Measurements from ENCODE around the gene RD3L. TPM values are rescaled to one million over a fixed set of nuclear protein-coding genes. Genes with fewer than 3 reads are reported as not detected.

RD3L gene
- polyA plus RNA-seq, 1 donor (not counting 4 experiments of a cell fraction or from before 2014, with no cell fraction given): not detected

- dilution Hi-C loops (cut with MboI; ENCODE audit: extremely low pct_ligation_motif_present, low sequenced_read_pairs): no loop called here
- H3K9me3 ChIP-seq (ENCODE audit: control insufficient read depth, low read depth, low read length): no peaks in the 10 kb centered on the region
- H4K20me1 ChIP-seq (ENCODE audit: control insufficient read depth, extremely low read depth, insufficient read depth, low read length): no peaks in the 10 kb centered on the region
- H3K79me2 ChIP-seq (ENCODE audit: control insufficient read depth, insufficient read depth, low read length): no peaks in the 10 kb centered on the region
- H3K4me1 ChIP-seq (ENCODE audit: control insufficient read depth, extremely low read depth, insufficient read depth, low read length): peaks cover 11% of the 10 kb centered on the region
- no peaks in the 10 kb centered on the region for H3K36me3 ChIP-seq (ENCODE audit: control insufficient read depth in 2 of 2, extremely low read depth in 1 of 2, insufficient read depth in 2 of 2, low read length in 2 of 2)
- H3K9me1 ChIP-seq (ENCODE audit: control insufficient read depth, extremely low read depth, insufficient read depth, low read length): no peaks in the 10 kb centered on the region
- H3K27me3 ChIP-seq (ENCODE audit: control insufficient read depth, extremely low read depth, insufficient read depth, low read length): no peaks in the 10 kb centered on the region
- TF ChIP-seq CTCF (optimal IDR thresholded peaks at IDR 0.05 in 1 of 3, IDR thresholded peaks at IDR 0.05 in 1 of 3, conservative IDR thresholded peaks at IDR 0.05 in 1 of 3; ENCODE audit: extremely low read depth in 1 of 3, insufficient read depth in 2 of 3, low read length in 3 of 3) (no peak), EZH2 (IDR thresholded peaks at IDR 0.05; ENCODE audit: low read length) (no peak)
- FAIRE-seq: no peak
- no peak overlapping the region for H3K4me3 ChIP-seq (ENCODE audit: control insufficient read depth in 2 of 3, extremely low read depth in 1 of 3, insufficient read depth in 2 of 3, low read depth in 1 of 3, low read length in 3 of 3)
- H3K9ac ChIP-seq (ENCODE audit: control insufficient read depth, extremely low read depth, insufficient read depth, low read length): no peak overlapping the region
- H2AFZ ChIP-seq (ENCODE audit: control insufficient read depth, low read length): no peak overlapping the region
- no peak overlapping the region for H3K27ac ChIP-seq (ENCODE audit: control insufficient read depth, insufficient read depth, low read length)
- DNase-seq (ENCODE audit: low read depth, low spot score): no peak
- no peak overlapping the region for H3K4me2 ChIP-seq (ENCODE audit: control insufficient read depth, extremely low read depth, insufficient read depth, low read depth, low read length)
Measured at GRCh38 chr14:103896578-103896977, 45.8 kb downstream of the RD3L start.

- no peak overlapping the region for H3K27ac ChIP-seq (ENCODE audit: control insufficient read depth, insufficient read depth, low read length)
- no peak overlapping the region for H3K9ac ChIP-seq (ENCODE audit: control insufficient read depth, extremely low read depth, insufficient read depth, low read length)
- no peaks in the 10 kb centered on the region for H3K9me3 ChIP-seq (ENCODE audit: control insufficient read depth, low read depth, low read length)
- H4K20me1 ChIP-seq (ENCODE audit: control insufficient read depth, extremely low read depth, insufficient read depth, low read length): no peaks in the 10 kb centered on the region
- H3K4me3 ChIP-seq (ENCODE audit: control insufficient read depth in 2 of 3, extremely low read depth in 1 of 3, insufficient read depth in 2 of 3, low read depth in 1 of 3, low read length in 3 of 3): no peak overlapping the region
- H3K36me3 ChIP-seq (ENCODE audit: control insufficient read depth in 2 of 2, extremely low read depth in 1 of 2, insufficient read depth in 2 of 2, low read length in 2 of 2): no peaks in the 10 kb centered on the region
- dilution Hi-C loops (cut with MboI; ENCODE audit: extremely low pct_ligation_motif_present, low sequenced_read_pairs): no loop called here
- H3K79me2 ChIP-seq (ENCODE audit: control insufficient read depth, insufficient read depth, low read length): no peaks in the 10 kb centered on the region
- peaks cover 11% of the 10 kb centered on the region for H3K4me1 ChIP-seq (ENCODE audit: control insufficient read depth, extremely low read depth, insufficient read depth, low read length)
- TF ChIP-seq CTCF (optimal IDR thresholded peaks at IDR 0.05 in 1 of 3, IDR thresholded peaks at IDR 0.05 in 1 of 3, conservative IDR thresholded peaks at IDR 0.05 in 1 of 3; ENCODE audit: extremely low read depth in 1 of 3, insufficient read depth in 2 of 3, low read length in 3 of 3) (no peak), EZH2 (IDR thresholded peaks at IDR 0.05; ENCODE audit: low read length) (no peak)
- no peak overlapping the region for H3K4me2 ChIP-seq (ENCODE audit: control insufficient read depth, extremely low read depth, insufficient read depth, low read depth, low read length)
- no peaks in the 10 kb centered on the region for H3K9me1 ChIP-seq (ENCODE audit: control insufficient read depth, extremely low read depth, insufficient read depth, low read length)
- H3K27me3 ChIP-seq (ENCODE audit: control insufficient read depth, extremely low read depth, insufficient read depth, low read length): no peaks in the 10 kb centered on the region
- DNase-seq (ENCODE audit: low read depth, low spot score): no peak
- FAIRE-seq: no peak
- no peak overlapping the region for H2AFZ ChIP-seq (ENCODE audit: control insufficient read depth, low read length)
Measured at GRCh38 chr14:103894723-103895059, 47.6 kb downstream of the RD3L start.

Measured in keratinocyte (primary cell).